Measurements from ENCODE around the gene RAC2. TPM values are rescaled to one million over a fixed set of nuclear protein-coding genes. Genes with fewer than 3 reads are reported as not detected.
A peak's percentile ranks its signal among the peaks of the same experiment; 100 is the strongest.

RAC2 gene
- total RNA-seq, 1 donor from 2014 or later: 111 TPM

DNA sequence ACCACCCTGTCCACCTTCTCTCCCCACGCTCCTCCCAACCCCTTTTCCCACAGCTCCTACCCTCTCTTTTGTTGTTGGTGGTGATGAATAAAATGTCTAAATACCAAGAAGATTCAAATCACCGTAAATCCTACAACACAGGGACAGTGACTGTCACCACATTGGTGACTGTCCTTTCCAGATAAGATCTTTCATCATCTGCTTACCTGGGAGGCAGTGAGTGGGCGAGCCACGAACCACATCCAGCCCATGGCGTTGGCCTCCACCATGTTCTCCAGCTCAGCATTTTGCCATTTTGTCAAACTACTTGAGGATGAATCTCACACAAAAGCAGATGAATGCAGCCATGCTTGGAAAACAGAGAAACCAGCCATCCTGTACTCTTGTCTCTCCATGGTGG, 31.6 kb upstream of the RAC2 start:
- TF ChIP-seq, protein P1, sequence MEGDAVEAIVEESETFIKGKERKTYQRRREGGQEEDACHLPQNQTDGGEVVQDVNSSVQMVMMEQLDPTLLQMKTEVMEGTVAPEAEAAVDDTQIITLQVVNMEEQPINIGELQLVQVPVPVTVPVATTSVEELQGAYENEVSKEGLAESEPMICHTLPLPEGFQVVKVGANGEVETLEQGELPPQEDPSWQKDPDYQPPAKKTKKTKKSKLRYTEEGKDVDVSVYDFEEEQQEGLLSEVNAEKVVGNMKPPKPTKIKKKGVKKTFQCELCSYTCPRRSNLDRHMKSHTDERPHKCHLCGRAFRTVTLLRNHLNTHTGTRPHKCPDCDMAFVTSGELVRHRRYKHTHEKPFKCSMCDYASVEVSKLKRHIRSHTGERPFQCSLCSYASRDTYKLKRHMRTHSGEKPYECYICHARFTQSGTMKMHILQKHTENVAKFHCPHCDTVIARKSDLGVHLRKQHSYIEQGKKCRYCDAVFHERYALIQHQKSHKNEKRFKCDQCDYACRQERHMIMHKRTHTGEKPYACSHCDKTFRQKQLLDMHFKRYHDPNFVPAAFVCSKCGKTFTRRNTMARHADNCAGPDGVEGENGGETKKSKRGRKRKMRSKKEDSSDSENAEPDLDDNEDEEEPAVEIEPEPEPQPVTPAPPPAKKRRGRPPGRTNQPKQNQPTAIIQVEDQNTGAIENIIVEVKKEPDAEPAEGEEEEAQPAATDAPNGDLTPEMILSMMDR (IDR thresholded peaks at IDR 0.05): no peak
- DNase-seq (peak; percentile 2), ATAC-seq (no peak)
- Histone ChIP-seq H3K4me1 (peaks cover 7% of the 10 kb centered on the region), H3K27me3 (ENCODE audit: low read depth) (no peaks in the 10 kb centered on the region), H3K27ac (no peak overlapping the region), H3K36me3 (no peaks in the 10 kb centered on the region), H3K4me3 (no peak overlapping the region), H3K9me3 (no peaks in the 10 kb centered on the region)
- intact Hi-C loops (cut with DNase I): no loop called here

DNA sequence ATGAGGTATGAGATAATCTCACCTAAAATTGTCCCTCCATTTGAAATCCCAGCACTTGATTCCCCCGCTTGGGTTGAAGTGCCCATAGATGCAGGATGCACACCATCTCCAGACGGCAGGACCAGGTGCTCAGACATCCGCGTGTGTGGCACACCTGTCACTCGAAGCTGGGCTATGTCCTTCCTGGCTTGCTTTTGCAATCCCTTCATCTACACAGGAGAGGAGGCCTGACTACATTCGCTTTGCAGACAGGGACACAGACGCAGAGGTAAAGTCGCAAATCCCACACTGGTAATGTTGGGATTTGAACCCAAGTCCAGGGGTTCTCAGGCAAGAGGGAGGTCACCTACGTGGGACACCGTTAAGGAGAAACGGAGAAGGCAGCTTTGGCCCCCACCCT, 31.1 kb upstream of the RAC2 start:
- Histone ChIP-seq H3K4me1 (peaks cover 7% of the 10 kb centered on the region), H3K9me3 (no peaks in the 10 kb centered on the region), H3K27ac (no peak overlapping the region), H3K4me3 (no peak overlapping the region), H3K36me3 (no peaks in the 10 kb centered on the region), H3K27me3 (ENCODE audit: low read depth) (no peaks in the 10 kb centered on the region)
- ATAC-seq (no peak), DNase-seq (peak; percentile 10)
- TF ChIP-seq, protein P1 (IDR thresholded peaks at IDR 0.05): no peak
- intact Hi-C loops (cut with DNase I): no loop called here

DNA sequence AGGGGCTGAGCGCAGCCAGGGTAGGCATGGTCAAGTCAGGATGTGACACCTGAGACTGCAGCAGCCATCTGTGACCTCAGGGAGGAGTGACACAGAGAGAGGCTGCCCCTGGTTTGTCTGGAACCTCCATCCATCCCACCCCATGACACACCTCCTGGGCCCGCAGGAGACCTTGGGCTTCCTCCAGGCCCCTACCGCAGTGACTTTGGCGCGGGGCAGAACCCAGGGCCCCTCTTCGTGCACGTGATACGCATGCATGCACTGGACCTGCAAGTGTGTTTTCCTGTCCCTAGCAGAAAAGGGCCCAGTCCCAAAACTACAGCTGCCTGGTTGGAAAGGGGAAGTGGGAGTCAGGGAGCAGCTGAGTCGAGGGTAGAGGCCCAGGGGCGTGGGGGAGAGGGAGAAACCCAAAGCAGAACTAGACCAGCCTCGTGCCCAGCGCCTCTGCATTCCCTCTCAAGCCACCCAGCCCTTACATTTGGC, 30.4 kb upstream of the RAC2 start:
- DNase-seq (peak; percentile 85), ATAC-seq (peak; percentile 58 to 80)
- peaks cover 11% of the 10 kb centered on the region for H3K4me1 ChIP-seq
- no peaks in the 10 kb centered on the region for H3K36me3 ChIP-seq
- H3K27ac ChIP-seq: no peak overlapping the region
- H3K27me3 ChIP-seq (ENCODE audit: low read depth): no peaks in the 10 kb centered on the region
- intact Hi-C loops (cut with DNase I): no loop called here
- TF ChIP-seq, protein P1 (IDR thresholded peaks at IDR 0.05): no peak
- no peak overlapping the region for H3K4me3 ChIP-seq
- no peaks in the 10 kb centered on the region for H3K9me3 ChIP-seq

DNA sequence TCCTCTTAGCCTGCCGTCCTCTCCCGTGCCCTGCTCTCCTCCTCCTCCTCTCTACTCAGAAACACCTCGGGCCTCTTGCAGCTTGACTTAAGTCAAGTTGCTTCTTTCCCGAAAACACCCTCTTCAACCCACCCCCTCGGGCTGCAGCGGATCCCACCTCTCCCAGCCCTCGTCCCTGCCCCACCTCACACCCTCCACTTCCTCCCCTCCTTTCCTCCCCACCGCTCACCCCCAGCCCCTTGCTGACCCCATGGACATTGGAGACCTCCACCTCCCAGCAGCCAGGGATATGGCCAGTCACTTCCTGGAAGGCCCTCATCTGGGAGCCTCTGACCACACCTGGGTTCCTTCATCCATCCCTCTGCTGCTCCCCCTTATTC, 29.8 kb upstream of the RAC2 start:
- DNase-seq (peak; percentile 22), ATAC-seq (peak in 1 of 2 donors; percentile 3)
- peak overlapping the region; percentile 6 for H3K27ac ChIP-seq
- no peaks in the 10 kb centered on the region for H3K36me3 ChIP-seq
- no peaks in the 10 kb centered on the region for H3K27me3 ChIP-seq (ENCODE audit: low read depth)
- intact Hi-C loops (cut with DNase I): no loop called here
- no peak overlapping the region for H3K4me3 ChIP-seq
- H3K4me1 ChIP-seq: peaks cover 15% of the 10 kb centered on the region
- TF ChIP-seq, protein P1 (IDR thresholded peaks at IDR 0.05): no peak
- no peaks in the 10 kb centered on the region for H3K9me3 ChIP-seq

DNA sequence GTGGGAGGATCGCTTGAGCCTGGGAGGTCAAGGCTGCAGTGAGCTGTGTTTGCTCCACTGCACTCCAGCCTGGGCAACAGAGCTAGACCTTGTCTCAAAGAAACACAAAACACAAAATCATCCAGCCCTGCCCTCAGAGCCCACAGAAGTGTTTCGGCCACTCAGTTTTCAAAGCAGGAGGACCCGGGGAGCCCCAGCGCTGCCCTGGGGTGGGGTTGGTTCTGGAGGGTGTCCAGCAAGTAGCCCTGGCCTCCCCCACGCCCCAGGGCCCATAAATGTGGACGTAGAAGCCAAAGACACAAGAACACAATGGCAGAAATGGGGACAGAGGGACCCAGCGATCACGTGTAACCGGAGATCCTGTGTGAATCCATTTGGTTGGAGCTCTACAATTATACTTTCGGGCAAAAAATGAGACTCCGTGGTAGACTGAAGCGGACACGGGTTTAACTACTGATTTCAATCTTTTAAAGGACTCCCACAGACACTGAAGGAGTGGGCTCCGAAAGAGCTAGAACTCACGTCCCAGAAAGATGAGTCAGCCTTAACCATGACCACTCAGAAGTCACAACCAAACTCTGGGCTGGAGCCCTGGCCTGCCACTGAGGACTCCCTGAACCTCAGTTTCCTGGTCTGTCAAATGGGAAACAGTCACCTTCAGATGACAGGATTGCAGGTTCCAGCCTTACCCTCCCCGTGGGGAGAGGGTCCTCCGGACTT, 29.2 kb upstream of the RAC2 start:
- DNase-seq (peak; percentile 41), ATAC-seq (peak in 1 of 2 donors; percentile 25)
- Histone ChIP-seq H3K27me3 (ENCODE audit: low read depth) (no peaks in the 10 kb centered on the region), H3K4me1 (peaks cover 16% of the 10 kb centered on the region), H3K27ac (peak overlapping the region; percentile 6), H3K4me3 (no peak overlapping the region), H3K9me3 (no peaks in the 10 kb centered on the region), H3K36me3 (no peaks in the 10 kb centered on the region)
- TF ChIP-seq, protein P1 (IDR thresholded peaks at IDR 0.05): no peak
- intact Hi-C loops (cut with DNase I): no loop called here
